ENCODE data around the gene WWOX.

WWOX gene

GRCh38 chr16:78696797-78697196 lies 597.3 kb downstream of the WWOX start:
- CTCF ChIA-PET: interaction anchor here (1.5 kb wide), 1 partner anchor 22 kb away, joined by 3 read pairs; no protein-coding TSS in a partner anchor
- no peak for DNase-seq (ENCODE audit: extremely low spot score)
- no peak for TF ChIP-seq CTCF (IDR thresholded peaks at IDR 0.05; ENCODE audit: control extremely low read depth, extremely low read depth, low read depth, missing control alignments)
- POLR2A ChIA-PET: no interaction called here

- no peak for TF ChIP-seq CTCF (IDR thresholded peaks at IDR 0.05; ENCODE audit: control extremely low read depth, extremely low read depth, low read depth, missing control alignments)
- ChIA-PET CTCF (interaction anchor here (1.5 kb wide), 1 partner anchor 21 kb away, joined by 3 read pairs; no protein-coding TSS in a partner anchor), POLR2A (no interaction called here)
- no peak for DNase-seq (ENCODE audit: extremely low spot score)
These were observed 598.0 kb downstream of the WWOX start for GRCh38 chr16:78697426-78697825.

- ChIA-PET CTCF (interaction anchor here (1.8 kb wide), 1 partner anchor 75 kb away, joined by 5 read pairs; no protein-coding TSS in a partner anchor), POLR2A (no interaction called here)
- no peak for DNase-seq (ENCODE audit: extremely low spot score)
- TF ChIP-seq CTCF (IDR thresholded peaks at IDR 0.05; ENCODE audit: control extremely low read depth, extremely low read depth, low read depth, missing control alignments): no peak
These were observed 604.5 kb downstream of the WWOX start for GRCh38 chr16:78703936-78704335.

GRCh38 chr16:78704416-78704815 lies 605.0 kb downstream of the WWOX start:
- TF ChIP-seq CTCF (IDR thresholded peaks at IDR 0.05; ENCODE audit: control extremely low read depth, extremely low read depth, low read depth, missing control alignments): no peak
- DNase-seq (ENCODE audit: extremely low spot score): no peak
- ChIA-PET POLR2A (no interaction called here), CTCF (interaction anchor here (1.2 to 3.2 kb wide), 3 partner anchors 67 to 604 kb away, joined by 3 to 31 read pairs (median 5); no protein-coding TSS in a partner anchor)

GRCh38 chr16:78705694-78706093 lies 606.2 kb downstream of the WWOX start:
- peak; percentile 24 for DNase-seq (ENCODE audit: extremely low spot score)
- CTCF ChIA-PET: interaction anchor here (0.7 to 3.2 kb wide), 10 partner anchors 10 to 1821 kb away, joined by 3 to 31 read pairs (median 4); no protein-coding TSS in a partner anchor
- peak; percentile 46 for TF ChIP-seq CTCF (IDR thresholded peaks at IDR 0.05; ENCODE audit: control extremely low read depth, extremely low read depth, low read depth, missing control alignments)
- POLR2A ChIA-PET: no interaction called here

- TF ChIP-seq CTCF (IDR thresholded peaks at IDR 0.05; ENCODE audit: control extremely low read depth, extremely low read depth, low read depth, missing control alignments): no peak
- POLR2A ChIA-PET: no interaction called here
- CTCF ChIA-PET: interaction anchor here (0.7 to 3.2 kb wide), 8 partner anchors 9 to 1820 kb away, joined by 3 to 31 read pairs (median 4); no protein-coding TSS in a partner anchor
- DNase-seq (ENCODE audit: extremely low spot score): no peak
These were observed 607.2 kb downstream of the WWOX start for GRCh38 chr16:78706637-78707036.
